ENCODE measurements around the gene MGAT4C.
"Not testable (repeated sequence)": the region's sequence is repeated elsewhere in the genome, so short reads cannot be mapped to it uniquely, and the experiment has no call there.

Gene MGAT4C

GRCh38 chr12:86256163-86256562 lies at the start of gene MGAT4C:
Gene MGAT4C, minus strand, starts transcription at chr12:86256391.
- in situ Hi-C loops (cut with MboI; ENCODE audit: low sequenced_read_pairs) = no loop called here

GRCh38 chr12:86296396-86296795 lies 40.2 kb upstream of the MGAT4C start:
- in situ Hi-C loops (cut with MboI; ENCODE audit: low sequenced_read_pairs) = not testable (repeated sequence)

- in situ Hi-C loops (cut with MboI; ENCODE audit: low sequenced_read_pairs) = no loop called here
Observed at GRCh38 chr12:86293682-86294240, 37.6 kb upstream of the MGAT4C start.

GRCh38 chr12:86292480-86292879 lies 36.3 kb upstream of the MGAT4C start:
- in situ Hi-C loops (cut with MboI; ENCODE audit: low sequenced_read_pairs) = no loop called here

- in situ Hi-C loops (cut with MboI; ENCODE audit: low sequenced_read_pairs) = no loop called here
Observed at GRCh38 chr12:86290615-86291014, 34.4 kb upstream of the MGAT4C start.

- in situ Hi-C loops (cut with MboI; ENCODE audit: low sequenced_read_pairs) = no loop called here
Observed at GRCh38 chr12:86286119-86286518, 29.9 kb upstream of the MGAT4C start.

- in situ Hi-C loops (cut with MboI; ENCODE audit: low sequenced_read_pairs) = no loop called here
Observed at GRCh38 chr12:86283620-86284019, 27.4 kb upstream of the MGAT4C start.

- in situ Hi-C loops (cut with MboI; ENCODE audit: low sequenced_read_pairs) = no loop called here
Observed at GRCh38 chr12:86275356-86275755, 19.2 kb upstream of the MGAT4C start.

- in situ Hi-C loops (cut with MboI; ENCODE audit: low sequenced_read_pairs) = no loop called here
Observed at GRCh38 chr12:86265329-86265695, 9.1 kb upstream of the MGAT4C start.

GRCh38 chr12:86264451-86265328 lies 8.5 kb upstream of the MGAT4C start:
- in situ Hi-C loops (cut with MboI; ENCODE audit: low sequenced_read_pairs) = no loop called here

- in situ Hi-C loops (cut with MboI; ENCODE audit: low sequenced_read_pairs) = no loop called here
Observed at GRCh38 chr12:86261578-86261977, 5.4 kb upstream of the MGAT4C start.

GRCh38 chr12:86261142-86261541 lies 5.0 kb upstream of the MGAT4C start:
- in situ Hi-C loops (cut with MboI; ENCODE audit: low sequenced_read_pairs) = no loop called here

GRCh38 chr12:86260183-86260582 lies 4.0 kb upstream of the MGAT4C start:
- in situ Hi-C loops (cut with MboI; ENCODE audit: low sequenced_read_pairs) = no loop called here

- in situ Hi-C loops (cut with MboI; ENCODE audit: low sequenced_read_pairs) = no loop called here
Observed at GRCh38 chr12:86257134-86257533, 943 bp upstream of the MGAT4C start.

GRCh38 chr12:86254399-86255107 lies 1.6 kb downstream of the MGAT4C start:
- in situ Hi-C loops (cut with MboI; ENCODE audit: low sequenced_read_pairs) = no loop called here

- in situ Hi-C loops (cut with MboI; ENCODE audit: low sequenced_read_pairs) = no loop called here
Observed at GRCh38 chr12:86249851-86250250, 6.3 kb downstream of the MGAT4C start.

GRCh38 chr12:86249276-86249675 lies 6.9 kb downstream of the MGAT4C start:
- in situ Hi-C loops (cut with MboI; ENCODE audit: low sequenced_read_pairs) = no loop called here

GRCh38 chr12:86247871-86248270 lies 8.3 kb downstream of the MGAT4C start:
- in situ Hi-C loops (cut with MboI; ENCODE audit: low sequenced_read_pairs) = no loop called here

GRCh38 chr12:86241600-86241999 lies 14.6 kb downstream of the MGAT4C start:
- in situ Hi-C loops (cut with MboI; ENCODE audit: low sequenced_read_pairs) = no loop called here

GRCh38 chr12:86234316-86234855 lies 21.8 kb downstream of the MGAT4C start:
- in situ Hi-C loops (cut with MboI; ENCODE audit: low sequenced_read_pairs) = no loop called here

GRCh38 chr12:86233126-86233525 lies 23.1 kb downstream of the MGAT4C start:
- in situ Hi-C loops (cut with MboI; ENCODE audit: low sequenced_read_pairs) = no loop called here
